ENCODE results near the gene ZMYM5. TPM values are rescaled to one million over a fixed set of nuclear protein-coding genes. Genes with fewer than 3 reads are reported as not detected.
"Not testable (repeated sequence)": the region's sequence is repeated elsewhere in the genome, so short reads cannot be mapped to it uniquely, and the experiment has no call there.

Gene ZMYM5
- total RNA-seq, 2 donors from 2014 or later, result 10.4 to 12.2 TPM

GRCh38 chr13:19908350-19908986 lies 45.0 kb upstream of the ZMYM5 start:
- Histone ChIP-seq H3K27ac (ENCODE audit: low read depth, low read length) (no peak overlapping the region), H3K27me3 (ENCODE audit: control insufficient read depth, insufficient read depth, low read length, poor library complexity, severe bottlenecking) (no peaks in the 10 kb centered on the region), H3K4me1 (ENCODE audit: control insufficient read depth, insufficient read depth, low read length) (no peaks in the 10 kb centered on the region), H3K4me3 (ENCODE audit: low read length) (no peak overlapping the region), H3K36me3 (ENCODE audit: control insufficient read depth, insufficient read depth, low read length) (no peaks in the 10 kb centered on the region), H3K9ac (ENCODE audit: extremely low read depth, low read length, poor library complexity, severe bottlenecking) (no peak overlapping the region), H3K9me3 (ENCODE audit: control insufficient read depth, low read length) (no peaks in the 10 kb centered on the region)
- no peak for TF ChIP-seq CTCF (conservative IDR thresholded peaks at IDR 0.05)
- no peak overlapping the region for H3K4me3 Mint-ChIP-seq
- no peaks in the 10 kb centered on the region for H3K27me3 Mint-ChIP-seq (ENCODE audit: insufficient read depth)
- H3K27ac Mint-ChIP-seq, result no peak overlapping the region
- 83 to 100% methylated on average over 1 of the region's 1 CpG for WGBS, 2 experiments (ENCODE audit: insufficient coverage in 1 of 2, insufficient read length in 1 of 2)
- H3K36me3 Mint-ChIP-seq (ENCODE audit: low read depth), result no peaks in the 10 kb centered on the region
- H3K9me3 Mint-ChIP-seq, result no peaks in the 10 kb centered on the region
- no peaks in the 10 kb centered on the region for H3K4me1 Mint-ChIP-seq
- no peak for DNase-seq

GRCh38 chr13:19905487-19906195 lies 42.2 kb upstream of the ZMYM5 start:
- not testable (repeated sequence) for H3K4me3 ChIP-seq (ENCODE audit: low read length); H3K9me3 Mint-ChIP-seq; H3K4me1 Mint-ChIP-seq; H3K9ac ChIP-seq (ENCODE audit: extremely low read depth, low read length, poor library complexity, severe bottlenecking); H3K27ac Mint-ChIP-seq; H3K4me1 ChIP-seq (ENCODE audit: control insufficient read depth, insufficient read depth, low read length); H3K27me3 ChIP-seq (ENCODE audit: control insufficient read depth, insufficient read depth, low read length, poor library complexity, severe bottlenecking); H3K27ac ChIP-seq (ENCODE audit: low read depth, low read length); DNase-seq; H3K36me3 Mint-ChIP-seq (ENCODE audit: low read depth); H3K36me3 ChIP-seq (ENCODE audit: control insufficient read depth, insufficient read depth, low read length); H3K27me3 Mint-ChIP-seq (ENCODE audit: insufficient read depth); H3K9me3 ChIP-seq (ENCODE audit: control insufficient read depth, low read length); H3K4me3 Mint-ChIP-seq
- WGBS, 2 experiments (ENCODE audit: insufficient coverage in 1 of 2, insufficient read length in 1 of 2), result 79 to 93% methylated on average over 3 to 9 of the region's 9 CpGs

- H3K9me3 Mint-ChIP-seq, result no peaks in the 10 kb centered on the region
- Histone ChIP-seq H3K4me1 (ENCODE audit: control insufficient read depth, insufficient read depth, low read length) (no peaks in the 10 kb centered on the region), H3K27ac (ENCODE audit: low read depth, low read length) (no peak overlapping the region), H3K9me3 (ENCODE audit: control insufficient read depth, low read length) (no peaks in the 10 kb centered on the region), H3K36me3 (ENCODE audit: control insufficient read depth, insufficient read depth, low read length) (no peaks in the 10 kb centered on the region), H3K9ac (ENCODE audit: extremely low read depth, low read length, poor library complexity, severe bottlenecking) (no peak overlapping the region), H3K27me3 (ENCODE audit: control insufficient read depth, insufficient read depth, low read length, poor library complexity, severe bottlenecking) (no peaks in the 10 kb centered on the region), H3K4me3 (ENCODE audit: low read length) (no peak overlapping the region)
- no peaks in the 10 kb centered on the region for H3K36me3 Mint-ChIP-seq (ENCODE audit: low read depth)
- no peak for DNase-seq
- TF ChIP-seq CTCF (conservative IDR thresholded peaks at IDR 0.05), result no peak
- 92 to 94% methylated on average over 6 of the region's 6 CpGs for WGBS, 2 experiments (ENCODE audit: insufficient coverage in 1 of 2, insufficient read length in 1 of 2)
- H3K4me3 Mint-ChIP-seq, result no peak overlapping the region
- no peak overlapping the region for H3K27ac Mint-ChIP-seq
- no peaks in the 10 kb centered on the region for H3K4me1 Mint-ChIP-seq
- no peaks in the 10 kb centered on the region for H3K27me3 Mint-ChIP-seq (ENCODE audit: insufficient read depth)
Observed at GRCh38 chr13:19890030-19890429, 26.6 kb upstream of the ZMYM5 start.
